GM12878 (cell line): Measurements from ENCODE around the gene PGBD4. TPM values are rescaled to one million over a fixed set of nuclear protein-coding genes. Genes with fewer than 3 reads are reported as not detected.
A peak's percentile ranks its signal among the peaks of the same experiment; 100 is the strongest.

Experiments
- ATAC-seq: fragments of 200-7000 bp; cut with Tn5 transposase; 3 replicates; pipeline ENCODE4 v1.9.1; 2020; ENCODE audit warnings: mild to moderate bottlenecking, moderate library complexity
- BruUV-seq: library from RNA; stranded (reverse); fragments of 400-500 nt; replicated peaks from 2 replicates; lab custom pipeline; 2021; lab: Mats Ljungman, UMichigan
- CTCF ChIA-PET: fragments of 300-600 bp; sonication (Branson Sonifier 250); formaldehyde crosslinking; extraction: SDS; loops from one replicate; lab custom pipeline; 2021; ENCODE audit warnings: inconsistent platforms; lab: Yijun Ruan, JAX
- POLR2A ChIA-PET: fragments of 350-600 bp; formaldehyde crosslinking; extraction: SDS; loops from one replicate; lab custom pipeline; 2021; ENCODE audit warnings: inconsistent platforms; lab: Charles Lee
- RAD21 ChIA-PET: fragments of 300-600 bp; sonication (Branson Sonifier 250); formaldehyde crosslinking; loops from one replicate; lab custom pipeline; 2023; ENCODE audit warnings: antibody characterized with exemption; ENCODE audit not compliant: unreplicated experiment; lab: Charles Lee
- SMC1A ChIA-PET: fragments of 300-600 bp; sonication (Branson Sonifier 250); formaldehyde crosslinking; loops from one replicate; lab custom pipeline; 2023; ENCODE audit not compliant: unreplicated experiment, uncharacterized antibody; lab: Charles Lee
- DNase-seq: peaks from one replicate; pipeline ENCODE4 v3.0.0-alpha.2; 2011; ENCODE audit warnings: low read depth, low spot score
- FAIRE-seq: peaks from 3 replicates; lab custom pipeline; 2011; peaks lifted over from hg19 to GRCh38; lab: Jason Lieb, UNC
- H2AFZ ChIP-seq: 2 replicates; pipeline ENCODE4 v1.6.0; 2011; ENCODE audit warnings: low read depth, low read length, control low read depth; ENCODE audit not compliant: control insufficient read depth
- H3K27ac ChIP-seq: 2 replicates; pipeline ENCODE4 v1.5.1; 2011; ENCODE audit warnings: control low read depth; ENCODE audit not compliant: control insufficient read depth, insufficient read depth
- H3K27me3 ChIP-seq, 2 experiments: replicated peaks in 1 of 2; 2 replicates each; pipeline versions ENCODE4 v1.6.0 to v1.6.1; 2011; ENCODE audit warnings: low read length in 1 of 2; ENCODE audit not compliant: control insufficient read depth in 2 of 2, insufficient read depth in 2 of 2
- H3K36me3 ChIP-seq, 2 experiments: 2 replicates each; pipeline ENCODE4 v1.5.1; 2011; ENCODE audit warnings: low read length in 1 of 2; ENCODE audit not compliant: control insufficient read depth in 2 of 2, insufficient read depth in 2 of 2
- H3K4me1 ChIP-seq: 2 replicates; pipeline ENCODE4 v1.6.1; 2011; ENCODE audit warnings: mild to moderate bottlenecking, low read length, moderate library complexity, mixed read lengths; ENCODE audit not compliant: control insufficient read depth, insufficient read depth
- H3K4me2 ChIP-seq: 2 replicates; pipeline ENCODE4 v1.6.0; 2011; ENCODE audit warnings: control low read depth; ENCODE audit not compliant: control insufficient read depth, insufficient read depth
- H3K4me3 ChIP-seq: fragments of 200-600 bp; sonication (generic); 2 replicates; pipeline ENCODE4 v1.5.1; 2016
- H3K79me2 ChIP-seq: 2 replicates; pipeline ENCODE4 v1.6.0; 2011; ENCODE audit warnings: low read length; ENCODE audit not compliant: control insufficient read depth, insufficient read depth
- H3K9ac ChIP-seq: 2 replicates; pipeline ENCODE4 v1.8.0; 2011; ENCODE audit warnings: low read length, control low read depth, mixed read lengths; ENCODE audit not compliant: control insufficient read depth, insufficient read depth
- H3K9me3 ChIP-seq: replicated peaks from 3 replicates; pipeline ENCODE4 v1.5.1; 2011; ENCODE audit warnings: mild to moderate bottlenecking, low read length; ENCODE audit not compliant: control insufficient read depth, insufficient read depth
- H4K20me1 ChIP-seq: 2 replicates; pipeline ENCODE4 v1.6.0; 2011; ENCODE audit not compliant: control insufficient read depth, insufficient read depth
- GATAD2B ChIP-seq: fragments of 450-650 bp; conservative IDR thresholded peaks from 2 replicates; pipeline ENCODE4 v1.6.1; 2017; ENCODE audit warnings: low read depth, mild to moderate bottlenecking, moderate library complexity
- IKZF1 ChIP-seq: fragments of 450-650 bp; conservative IDR thresholded peaks from 2 replicates; pipeline ENCODE4 v1.6.1; 2017; ENCODE audit warnings: antibody characterized with exemption, mild to moderate bottlenecking
- RUNX3 ChIP-seq: IDR thresholded peaks from 2 replicates; pipeline ENCODE4 v1.6.1; 2012; ENCODE audit warnings: low read length, inconsistent platforms
- ZBTB11 ChIP-seq: fragments of 450-650 bp; formaldehyde crosslinking; IDR thresholded peaks from 2 replicates; pipeline ENCODE4 v1.5.0; 2022; ENCODE audit warnings: mild to moderate bottlenecking, missing genetic modification characterization
- ZBTB4 ChIP-seq: fragments of 450-650 bp; formaldehyde crosslinking; IDR thresholded peaks from 2 replicates; pipeline ENCODE4 v1.4.0; 2022; ENCODE audit warnings: mild to moderate bottlenecking, moderate library complexity
- ZNF384 ChIP-seq: IDR thresholded peaks from 2 replicates; pipeline ENCODE4 v1.6.1; 2012; ENCODE audit warnings: low read depth, mild to moderate bottlenecking, low read length, improper control_type of control experiment, borderline replicate concordance
- WGBS: methylation state at CpG from one replicate; pipeline ENCODE4 v1.1.6; 2016; ENCODE audit warnings: low lambda C conversion rate; ENCODE audit not compliant: insufficient replicate concordance, insufficient coverage; ENCODE audit errors: missing lambda C conversion rate; 5-methylcytosine and 5-hydroxymethylcytosine counted together
- in situ Hi-C: fragments of 300-500 bp; cut with MboI; formaldehyde crosslinking; loops from 9 replicates; pipeline ENCODE4 v1.14.3; 2018; ENCODE audit warnings: mixed read lengths
- intact Hi-C: fragments of 100-400 bp; cut with micrococcal nuclease; formaldehyde crosslinking; loops from one replicate; pipeline ENCODE4 v1.14.2; 2022; ENCODE audit not compliant: unreplicated experiment
- polyA plus RNA-seq, 11 experiments: library from polyadenylated mRNA; depleted of rRNA in 4 of 11; unstranded in 6 of 11; stranded (reverse) in 5 of 11; fragments of >200 nt; fragmentation: Nextera tagmentation in 4 of 11; fragmentation: Illumina TruSeq in 1 of 11; extraction: Ambion mirVana in 4 of 11; extraction: Trizol in 1 of 11; gene quantifications; 1 replicate in 1 of 11; 2 replicates in 10 of 11; pipeline versions ENCODE4 v1.2.1 to v1.2.3, GENCODE V29; 2011 to 2016; ENCODE audit warnings: inconsistent platforms in 2 of 11, missing spikeins in 2 of 11, low read depth in 1 of 11
- total RNA-seq, 4 experiments: library from RNA; depleted of rRNA in 3 of 4; stranded (reverse); fragments of >200 nt in 3 of 4; fragmentation: Illumina TruSeq in 1 of 4; extraction: Trizol in 1 of 4; gene quantifications; 2 replicates each; pipeline versions ENCODE4 v1.2.1 to v1.2.3, GENCODE V29; 2013 to 2021

Gene PGBD4
- total and polyA plus RNA-seq, 10 of the 15 experiments (the other 5 are each of a cell fraction or from before 2014, with no cell fraction given), result 1.2 to 5.8 (median 2.8) TPM

GRCh38 chr15:34084086-34084485 is 17.8 kb upstream of the PGBD4 start:
- Histone ChIP-seq H3K9me3 (no peaks in the 10 kb centered on the region), H4K20me1 (no peaks in the 10 kb centered on the region)
- no peak for TF ChIP-seq GATAD2B
- TF ChIP-seq ZBTB4 (CRISPR knock-in tag), result no peak
- TF ChIP-seq, all 136 proteins: peak for 0
- Histone ChIP-seq H3K4me1 (no peaks in the 10 kb centered on the region), H3K27me3 (no peaks in the 10 kb centered on the region), H3K27ac (no peak overlapping the region), H3K4me2 (no peak overlapping the region), H3K79me2 (no peaks in the 10 kb centered on the region), H3K36me3 (peaks cover 6 to 17% of the 10 kb centered on the region in 2 experiments; a peak in 3 of 4 replicates), H2AFZ (no peak overlapping the region), H3K9ac (no peak overlapping the region), H3K4me3 (no peak overlapping the region)
- POLR2A ChIA-PET, result no interaction called here
- DNase-seq (no peak), FAIRE-seq (no peak), ATAC-seq (no peak)
- TSS peak; percentile 38 for BruUV-seq
- intact Hi-C loops (no loop called here), in situ Hi-C loops (no loop called here)
- SMC1A ChIA-PET, result no interaction called here
- CTCF ChIA-PET, result interaction anchor here (1.2 kb wide), 1 partner anchor 22 kb away, joined by 3 read pairs; no protein-coding TSS in a partner anchor
- RAD21 ChIA-PET, result no interaction called here
- WGBS, result 100% methylated on average over 7 of the region's 7 CpGs

GRCh38 chr15:34085746-34086145 is 16.1 kb upstream of the PGBD4 start:
- in situ Hi-C loops, result no loop called here
- DNase-seq (no peak), FAIRE-seq (no peak), ATAC-seq (no peak)
- no peaks in the 10 kb centered on the region for H3K79me2 ChIP-seq
- H3K27me3 ChIP-seq, result no peaks in the 10 kb centered on the region
- 18% methylated on average over 2 of the region's 2 CpGs for WGBS
- no peaks in the 10 kb centered on the region for H4K20me1 ChIP-seq
- BruUV-seq, result no TSS peak
- CTCF ChIA-PET, result interaction anchor here (0.8 to 1.3 kb wide), 2 partner anchors 10 to 23 kb away, joined by 3 to 5 read pairs; no protein-coding TSS in a partner anchor
- RAD21 ChIA-PET, result interaction anchor here (0.7 kb wide), 2 partner anchors 9 to 77 kb away, joined by 3 to 5 read pairs; no protein-coding TSS in a partner anchor
- SMC1A ChIA-PET, result interaction anchor here (0.6 to 1.6 kb wide), 3 partner anchors 9 to 128 kb away, joined by 3 to 8 read pairs (median 3); no protein-coding TSS in a partner anchor
- POLR2A ChIA-PET, result interaction anchor here (0.6 kb wide), 2 partner anchors 15 to 422 kb away, joined by 3 read pairs; no protein-coding TSS in a partner anchor
- no peaks in the 10 kb centered on the region for H3K4me1 ChIP-seq
- intact Hi-C loops, result no loop called here
- H3K9ac ChIP-seq, result no peak overlapping the region
- no peak overlapping the region for H3K4me2 ChIP-seq
- no peak overlapping the region for H2AFZ ChIP-seq
- H3K9me3 ChIP-seq, result no peaks in the 10 kb centered on the region
- no peak overlapping the region for H3K4me3 ChIP-seq
- peaks cover 6 to 17% of the 10 kb centered on the region in 2 experiments; a peak in 3 of 4 replicates for H3K36me3 ChIP-seq
- H3K27ac ChIP-seq, result no peak overlapping the region
- TF ChIP-seq RUNX3 (no peak), ZNF384 (no peak), ZBTB11 (CRISPR knock-in tag) (no peak), IKZF1 (no peak)
